Left ventricle myocardium superior (tissue), 1 donor: ENCODE results near the gene TXNRD2. TPM values are rescaled to one million over a fixed set of nuclear protein-coding genes. Genes with fewer than 3 reads are reported as not detected.
A peak's percentile ranks its signal among the peaks of the same experiment; 100 is the strongest.
"Not testable (repeated sequence)": the region's sequence is repeated elsewhere in the genome, so short reads cannot be mapped to it uniquely, and the experiment has no call there.

ENCODE experiments used
- ATAC-seq: fragments of 200-7000 bp; cut with Tn5 transposase; one replicate; pipeline ENCODE4 v1.9.1; 2020; ENCODE audit warnings: mild to moderate bottlenecking, moderate library complexity
- DNase-seq: peaks from one replicate; pipeline ENCODE4 v3.0.0-alpha.2; 2020
- intact Hi-C: fragments of 100-400 bp; cut with micrococcal nuclease; formaldehyde crosslinking; loops from one replicate; pipeline ENCODE4 v1.11.0; 2022
- total RNA-seq: library from RNA; stranded (reverse); fragmentation: NEBNext Ultra II Directional; extraction: Animal tissue kit (Norgen Biotek cat#: 25700); gene quantifications from one replicate; pipeline ENCODE4 v1.2.1, GENCODE V29; 2021
- donor health status: DM: no; HTN: yes; CAD: no; lungs with severe emphysema.

TXNRD2 gene
- total RNA-seq, 1 donor from 2014 or later = 42.4 TPM

- ATAC-seq = no peak
- intact Hi-C loops = loop anchor here (5.0 kb wide), 1 partner anchor 182 kb away; no protein-coding TSS in a partner anchor
- DNase-seq = no peak
These were observed 27.2 kb downstream of the TXNRD2 start for GRCh38 chr22:19914201-19914943.

- intact Hi-C loops = loop anchor here (5.0 kb wide), 1 partner anchor 181 kb away; no protein-coding TSS in a partner anchor
These were observed 28.2 kb downstream of the TXNRD2 start for GRCh38 chr22:19913337-19913936.

GRCh38 chr22:19912271-19912999 lies 29.2 kb downstream of the TXNRD2 start:
- ATAC-seq = no peak
- intact Hi-C loops = loop anchor here (5.0 kb wide), 1 partner anchor 180 kb away; no protein-coding TSS in a partner anchor
- DNase-seq = no peak

More at GRCh38 chr22:19913337-19913936, 28.2 kb downstream of the TXNRD2 start:
- DNase-seq = no peak
- ATAC-seq = no peak

GRCh38 chr22:19911540-19912270 lies 29.9 kb downstream of the TXNRD2 start:
- ATAC-seq = no peak
- DNase-seq = no peak

GRCh38 chr22:19910180-19910744 lies 31.4 kb downstream of the TXNRD2 start:
- DNase-seq (no peak), ATAC-seq (no peak)
- intact Hi-C loops = loop anchor here (5.0 kb wide), 1 partner anchor 178 kb away; no protein-coding TSS in a partner anchor

More at GRCh38 chr22:19911540-19912270, 29.9 kb downstream of the TXNRD2 start:
- intact Hi-C loops = loop anchor here (5.0 kb wide), 1 partner anchor 179 kb away; no protein-coding TSS in a partner anchor

GRCh38 chr22:19909350-19910179 lies 32.1 kb downstream of the TXNRD2 start:
- intact Hi-C loops = loop anchor here (5.0 kb wide), 1 partner anchor 177 kb away; no protein-coding TSS in a partner anchor
- DNase-seq (peak; percentile 90), ATAC-seq (peak; percentile 94)

- DNase-seq, intact Hi-C loops, ATAC-seq: not testable (repeated sequence)
These were observed 33.7 kb downstream of the TXNRD2 start for GRCh38 chr22:19907902-19908301.

- ATAC-seq, intact Hi-C loops, DNase-seq: not testable (repeated sequence)
These were observed 34.8 kb downstream of the TXNRD2 start for GRCh38 chr22:19906864-19907263.

GRCh38 chr22:19905347-19906276 lies 36.0 kb downstream of the TXNRD2 start:
- DNase-seq (no peak), ATAC-seq (no peak)
- intact Hi-C loops = no loop called here

- intact Hi-C loops = no loop called here
- no peak for DNase-seq
- no peak for ATAC-seq
These were observed 36.7 kb downstream of the TXNRD2 start for GRCh38 chr22:19904935-19905334.

GRCh38 chr22:19904174-19904856 lies 37.3 kb downstream of the TXNRD2 start:
- intact Hi-C loops = no loop called here
- DNase-seq = no peak
- no peak for ATAC-seq

- no peak for ATAC-seq
These were observed 38.1 kb downstream of the TXNRD2 start for GRCh38 chr22:19903513-19903912.

GRCh38 chr22:19903031-19903430 lies 38.6 kb downstream of the TXNRD2 start:
- ATAC-seq (no peak), DNase-seq (no peak)
- intact Hi-C loops = no loop called here

More at GRCh38 chr22:19903513-19903912, 38.1 kb downstream of the TXNRD2 start:
- intact Hi-C loops = no loop called here
- no peak for DNase-seq

- DNase-seq (no peak), ATAC-seq (no peak)
- intact Hi-C loops = no loop called here
These were observed 39.3 kb downstream of the TXNRD2 start for GRCh38 chr22:19902245-19902715.

GRCh38 chr22:19901577-19902244 lies 39.9 kb downstream of the TXNRD2 start:
- no peak for DNase-seq
- intact Hi-C loops = no loop called here
- ATAC-seq = no peak
